HG03469 (cell line): Measurements from ENCODE around the gene COX8C.
"Not testable (repeated sequence)": the region's sequence is repeated elsewhere in the genome, so short reads cannot be mapped to it uniquely, and the experiment has no call there.

Experiments
- ATAC-seq: cut with Tn5 transposase; IDR thresholded peaks from one replicate; pipeline ENCODE4 v1.9.1; 2021; ENCODE audit warnings: mild to moderate bottlenecking, moderate library complexity, moderate number of reproducible peaks; ENCODE audit not compliant: unreplicated experiment

The COX8C gene

DNA sequence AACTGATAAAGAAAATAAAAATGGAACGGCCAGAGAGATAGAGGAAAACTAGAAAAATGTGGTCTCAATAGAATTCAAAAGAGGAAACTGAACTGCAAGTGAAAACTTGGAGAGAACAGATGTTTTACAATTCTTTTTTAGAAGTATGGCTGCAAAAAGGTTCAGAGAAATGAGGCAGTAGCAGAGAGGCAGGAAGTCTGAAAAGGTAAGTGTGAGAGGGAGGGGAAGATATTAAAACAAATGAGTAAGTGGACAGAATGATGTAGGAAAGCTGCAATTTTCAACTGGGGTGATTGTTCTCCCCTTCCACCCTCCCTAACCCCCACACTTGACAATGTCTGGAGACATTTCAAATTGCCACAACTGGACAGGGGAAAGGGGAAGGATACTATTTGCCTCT lies 27.0 kb upstream of the COX8C start:
- no peak for ATAC-seq

DNA sequence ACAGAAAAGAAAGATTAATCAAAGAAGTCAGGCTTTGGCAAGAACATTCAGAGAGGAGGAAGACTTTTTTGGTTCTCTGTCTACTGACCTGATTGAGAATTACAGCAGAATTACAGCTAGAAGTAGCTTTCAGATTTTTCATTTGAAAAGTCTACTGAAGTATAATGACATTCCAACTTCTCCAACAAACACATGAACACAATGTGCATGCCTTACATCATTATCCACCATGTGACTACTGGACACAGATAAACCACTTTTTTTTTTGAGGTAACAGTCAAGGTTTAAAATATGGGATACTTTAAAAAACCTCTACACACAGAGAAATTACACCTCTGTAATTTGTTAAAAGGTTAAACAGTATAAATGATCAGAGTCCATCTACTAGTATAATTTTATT lies 26.5 kb upstream of the COX8C start:
- ATAC-seq: no peak

DNA sequence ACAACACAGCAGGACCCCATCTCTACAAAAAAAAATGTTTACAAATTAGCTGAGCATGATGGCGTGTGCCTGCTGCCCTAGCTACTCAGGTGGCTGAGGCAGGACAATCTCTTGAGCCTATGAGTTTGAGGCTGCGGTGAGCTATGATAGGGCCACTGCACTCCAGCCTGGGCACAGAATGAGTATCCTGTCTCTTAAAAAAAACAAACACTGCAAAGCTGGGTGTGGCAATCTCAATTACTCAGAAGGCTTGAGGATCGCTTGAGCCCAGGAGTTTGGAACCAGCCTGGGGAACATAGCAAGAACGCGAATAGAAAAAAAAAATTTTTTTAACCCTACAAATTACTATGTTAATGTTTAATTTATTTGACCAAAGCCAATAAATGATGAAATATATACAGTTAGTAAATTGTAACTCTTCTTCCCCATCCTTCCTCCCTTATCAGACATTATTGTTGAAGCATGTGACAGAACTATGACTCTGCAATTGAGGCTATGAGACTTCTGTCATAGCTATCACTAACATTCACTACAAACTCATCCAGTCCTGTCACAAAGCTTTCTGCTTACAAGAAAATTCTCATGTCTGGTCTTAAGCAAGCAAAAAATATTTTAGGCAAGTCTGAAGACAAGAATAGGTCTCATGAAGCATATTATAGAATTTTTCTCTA lies 23.9 kb upstream of the COX8C start:
- no peak for ATAC-seq

DNA sequence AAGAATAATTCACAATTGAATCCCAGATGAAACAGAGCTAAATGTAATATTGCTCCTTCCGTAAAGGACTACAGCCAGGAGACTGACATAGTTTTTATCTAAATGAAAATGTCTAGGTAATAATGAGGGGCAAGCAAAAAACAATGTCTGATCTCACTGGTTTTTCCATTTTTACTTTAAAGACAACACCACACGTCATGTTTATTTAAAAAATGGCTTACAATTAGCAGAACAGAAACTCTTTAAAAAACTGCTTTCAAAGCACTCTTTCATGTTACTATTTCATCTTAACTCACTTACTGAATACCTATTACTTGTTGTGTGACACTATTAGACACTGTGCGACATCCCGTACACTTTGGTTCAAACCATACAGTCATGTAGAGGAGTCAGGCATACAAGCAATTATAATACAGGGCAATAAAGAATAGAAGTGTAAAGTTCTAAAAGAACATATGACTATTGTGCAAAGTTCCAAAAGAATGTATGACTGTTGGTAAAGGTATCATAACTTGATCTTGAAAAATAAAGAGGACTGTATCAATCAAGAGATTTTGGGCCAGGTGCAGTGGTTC lies 23.3 kb upstream of the COX8C start:
- ATAC-seq: no peak

DNA sequence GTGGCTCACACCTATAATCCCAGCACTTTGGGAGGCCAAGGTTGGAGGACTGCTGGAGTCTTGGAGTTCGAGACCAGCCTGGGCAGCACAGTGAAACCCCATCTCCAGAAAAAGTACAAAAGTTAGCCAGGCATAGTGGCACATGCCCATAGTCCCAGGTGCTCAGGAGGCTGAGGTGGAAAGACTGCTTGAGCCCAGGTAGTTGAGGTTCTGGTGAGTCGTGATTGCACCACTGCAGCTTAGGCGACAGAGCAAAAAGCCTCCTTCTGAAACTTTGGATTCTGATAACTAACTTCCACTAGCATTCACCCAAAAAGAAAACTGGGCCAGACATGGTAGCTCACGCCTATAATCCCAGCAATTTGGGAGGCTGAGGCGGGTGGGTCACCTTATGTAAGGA lies 20.8 kb upstream of the COX8C start:
- no peak for ATAC-seq

DNA sequence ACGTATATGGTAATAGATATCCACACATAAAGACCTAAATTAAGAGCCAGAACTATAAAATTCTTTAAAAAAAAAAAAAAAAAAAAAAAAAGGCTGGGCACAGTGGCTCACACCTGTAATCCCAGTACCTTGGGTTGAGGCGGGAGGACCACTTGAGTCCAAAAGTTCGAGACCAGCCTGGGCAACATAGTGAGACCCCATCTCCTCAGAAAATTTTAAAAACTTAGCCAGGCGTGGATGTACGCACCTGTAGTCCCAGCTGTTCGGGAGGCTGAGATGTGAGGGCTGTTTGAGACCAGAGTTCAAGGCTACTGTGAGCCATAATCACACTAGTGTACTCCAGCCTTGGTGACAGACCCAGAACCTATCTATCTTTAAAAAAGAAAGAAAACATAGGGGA lies 18.4 kb upstream of the COX8C start:
- no peak for ATAC-seq

DNA sequence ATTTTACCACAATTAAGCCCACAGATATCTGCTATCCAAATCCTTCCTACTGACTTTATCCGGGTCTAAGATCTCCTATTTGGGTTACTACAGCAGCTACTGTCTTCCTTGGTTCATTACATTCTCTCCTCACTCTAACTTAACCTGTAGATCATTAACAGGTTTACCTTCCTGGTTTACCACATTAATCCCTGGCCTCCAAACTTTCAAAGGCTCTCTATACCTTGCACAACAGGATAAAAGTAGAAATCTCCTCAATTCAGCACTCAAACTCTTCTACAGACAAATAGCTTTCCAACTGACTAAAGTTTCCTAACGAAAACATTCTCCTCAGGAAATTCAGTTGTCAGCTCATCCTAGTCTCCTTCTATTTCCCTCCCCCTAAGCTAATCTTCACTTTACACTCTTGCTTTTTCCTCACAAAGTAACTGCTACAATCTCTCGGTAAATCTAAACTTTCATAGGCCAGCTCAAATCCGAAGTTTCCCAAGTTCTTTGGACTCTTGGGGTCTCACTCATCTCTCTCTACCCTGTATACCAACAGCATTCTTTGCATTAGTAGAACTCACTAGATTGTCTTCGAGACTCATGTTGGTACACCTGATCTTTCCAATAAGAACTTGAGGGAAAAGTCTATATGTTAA lies 16.9 kb upstream of the COX8C start:
- no peak for ATAC-seq

DNA sequence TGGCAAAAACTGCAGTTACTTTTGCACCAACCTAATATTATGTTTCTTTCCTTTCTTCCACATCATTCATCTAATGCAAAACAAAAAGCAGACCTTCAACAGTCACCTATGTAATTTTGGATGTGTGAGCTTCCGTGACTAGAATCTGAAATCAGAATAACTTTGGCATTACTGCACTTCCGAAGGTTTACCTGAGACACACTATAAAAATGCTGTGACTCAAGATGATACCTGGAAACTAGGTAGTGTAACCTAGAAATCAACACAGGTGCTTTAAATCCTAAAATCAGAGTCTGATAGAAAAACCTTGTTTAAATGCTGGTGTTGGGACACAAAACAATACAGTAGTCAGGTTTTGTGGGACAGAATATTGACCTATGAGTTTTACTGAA lies 16.4 kb upstream of the COX8C start:
- ATAC-seq: no peak

DNA sequence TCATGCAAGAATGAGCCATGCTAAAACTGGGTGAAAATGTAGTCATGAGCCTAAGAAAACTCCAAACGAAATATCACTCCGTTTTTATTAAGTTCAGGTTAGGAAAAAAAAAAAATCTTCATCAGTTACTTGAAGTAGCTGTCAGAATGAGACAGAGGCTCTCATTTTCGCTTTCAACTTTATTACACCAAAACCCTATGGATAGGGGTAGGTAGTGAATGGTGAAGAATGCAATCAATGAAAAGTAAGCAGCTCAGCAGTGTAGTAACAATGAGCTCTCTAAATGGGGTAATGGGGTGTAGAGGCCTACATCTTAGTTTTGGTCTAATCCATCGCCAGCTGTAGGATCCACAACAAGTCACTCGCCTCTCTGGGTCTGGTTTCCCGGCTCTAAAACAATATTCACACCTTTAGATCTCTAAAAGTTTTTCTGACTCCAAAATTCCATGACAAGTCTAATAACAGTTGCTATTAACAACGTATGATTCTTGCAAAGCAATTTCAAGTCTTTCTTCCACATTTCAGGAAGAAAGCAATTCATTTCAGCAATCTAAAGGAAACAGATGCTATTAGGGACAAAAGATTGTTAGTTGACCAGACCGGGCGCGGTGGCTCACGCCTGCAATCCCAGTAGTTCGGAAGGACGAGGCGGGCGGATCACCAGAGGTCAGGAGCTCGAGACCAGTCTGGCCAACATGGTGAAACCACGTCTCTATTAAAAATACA lies 15.8 kb upstream of the COX8C start:
- no peak for ATAC-seq

DNA sequence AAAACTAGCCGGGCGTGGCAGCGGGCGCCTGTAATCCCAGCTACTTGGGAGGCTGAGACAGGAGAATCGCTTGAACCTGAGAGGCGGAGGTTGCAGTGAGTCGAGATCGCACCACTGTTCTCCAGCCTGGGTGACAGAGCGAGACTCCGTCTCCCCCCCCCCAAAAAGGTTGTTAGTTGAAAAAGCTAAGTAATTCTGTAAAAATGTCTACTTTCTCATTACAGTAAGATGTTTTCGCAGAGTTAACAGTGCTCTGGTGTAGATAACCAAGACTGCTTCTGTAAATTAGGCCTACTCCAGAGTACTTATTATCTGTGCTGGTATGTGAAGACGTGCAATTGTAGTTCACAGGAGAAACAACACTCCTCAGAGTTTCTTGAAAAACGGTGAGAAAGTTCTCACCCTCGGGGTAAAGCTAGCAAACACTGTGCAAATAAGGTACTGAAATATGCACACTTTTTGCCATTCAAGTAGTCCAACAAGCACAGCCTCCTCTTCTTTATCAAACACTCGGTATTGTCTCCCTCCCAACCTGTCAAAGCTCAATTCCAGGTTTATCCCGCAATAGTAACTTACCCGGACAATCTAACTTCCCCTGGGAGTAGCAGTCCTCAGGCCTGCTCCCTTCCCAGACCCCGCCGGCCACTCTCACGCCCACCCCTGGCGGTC lies 15.1 kb upstream of the COX8C start:
- ATAC-seq: peak; percentile 2

DNA sequence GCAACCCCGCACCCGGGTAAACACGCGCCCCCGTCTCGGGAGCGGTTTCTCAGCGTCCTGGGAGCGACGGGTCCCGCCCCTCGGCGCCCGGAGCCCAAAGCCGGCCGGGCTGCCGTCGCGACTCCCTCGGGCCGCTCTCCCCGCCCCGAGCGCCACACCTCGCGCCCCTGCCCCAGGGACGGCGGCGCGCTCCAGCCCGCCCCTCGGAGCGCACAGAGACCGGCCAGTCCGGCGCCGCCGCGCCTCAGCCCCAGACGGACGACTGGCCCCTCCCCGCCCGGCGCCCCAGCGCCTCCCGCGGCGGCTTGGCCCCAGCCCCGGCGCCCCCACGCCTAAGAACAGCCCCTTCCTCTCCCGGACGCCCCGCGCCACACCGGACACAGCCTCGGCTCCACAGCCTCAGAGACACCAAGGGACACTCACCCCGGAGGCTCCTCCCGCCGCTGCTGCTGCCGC lies 14.6 kb upstream of the COX8C start:
- peak; percentile 25 for ATAC-seq

DNA sequence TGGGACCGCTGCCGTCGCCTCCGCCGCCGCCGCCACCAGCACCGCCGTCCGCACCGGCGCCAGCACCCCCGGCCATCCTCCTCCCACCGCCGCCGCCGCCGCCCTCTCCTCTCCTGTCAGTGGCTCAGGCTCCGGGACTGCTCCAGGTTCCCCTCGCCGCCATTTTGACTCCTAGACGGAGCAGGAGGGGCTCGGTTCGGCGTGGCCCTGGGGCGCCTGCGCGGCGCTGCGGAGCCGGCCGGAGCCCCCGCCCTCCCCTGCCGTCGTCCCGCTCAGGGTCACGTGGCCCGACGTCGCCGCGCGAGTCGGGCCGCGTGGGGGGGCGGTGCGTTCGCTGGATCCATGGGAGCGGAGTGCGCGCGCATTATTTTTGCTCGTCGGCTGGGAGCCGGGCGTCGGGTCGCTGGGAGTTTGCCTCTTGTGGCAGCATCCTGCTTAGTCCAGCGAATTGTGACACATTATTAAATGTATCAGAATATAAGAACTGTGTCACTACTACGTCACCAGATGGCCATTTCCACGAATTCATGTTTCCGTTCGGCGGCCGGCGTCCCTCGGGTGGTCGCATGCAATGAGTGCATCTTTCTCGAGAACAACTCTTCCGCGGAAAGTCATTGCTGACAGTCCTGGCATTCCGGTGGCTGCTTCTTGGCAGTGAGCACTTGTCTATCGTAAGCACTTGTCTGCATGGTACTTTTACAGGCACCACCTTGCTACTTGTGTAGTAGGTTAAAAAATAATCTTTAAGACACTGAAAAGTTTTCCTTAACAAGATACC lies 13.9 kb upstream of the COX8C start, which contains the start of gene BTBD7:
Gene BTBD7, minus strand, starts transcription at position 184 of the 778 bp plus-strand sequence. CDS start 36,985 bp downstream, outside the sequence.
- ATAC-seq: peak; percentile 48

DNA sequence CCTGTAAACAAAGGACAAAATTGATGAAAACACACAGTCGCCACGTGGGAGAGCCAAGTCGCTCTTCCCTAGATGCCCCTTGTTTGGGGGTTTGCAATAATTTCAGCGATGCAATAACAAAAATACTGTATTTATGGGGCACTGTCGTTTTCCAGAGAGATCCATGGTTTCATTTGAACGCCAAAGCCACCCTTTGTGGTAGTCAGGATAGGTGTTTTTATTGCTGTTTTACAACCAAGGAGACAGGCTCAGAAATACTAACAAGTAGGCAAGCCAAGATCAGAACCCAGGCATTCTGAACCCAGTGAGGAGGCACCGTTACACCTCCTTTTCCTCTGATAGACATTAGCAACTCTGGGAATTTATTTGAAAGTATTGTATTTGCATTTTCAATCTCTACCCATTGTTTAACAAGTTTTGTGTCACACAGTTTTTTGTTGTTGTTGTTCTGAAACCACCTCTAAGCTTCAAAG lies 13.3 kb upstream of the COX8C start:
- ATAC-seq: no peak

DNA sequence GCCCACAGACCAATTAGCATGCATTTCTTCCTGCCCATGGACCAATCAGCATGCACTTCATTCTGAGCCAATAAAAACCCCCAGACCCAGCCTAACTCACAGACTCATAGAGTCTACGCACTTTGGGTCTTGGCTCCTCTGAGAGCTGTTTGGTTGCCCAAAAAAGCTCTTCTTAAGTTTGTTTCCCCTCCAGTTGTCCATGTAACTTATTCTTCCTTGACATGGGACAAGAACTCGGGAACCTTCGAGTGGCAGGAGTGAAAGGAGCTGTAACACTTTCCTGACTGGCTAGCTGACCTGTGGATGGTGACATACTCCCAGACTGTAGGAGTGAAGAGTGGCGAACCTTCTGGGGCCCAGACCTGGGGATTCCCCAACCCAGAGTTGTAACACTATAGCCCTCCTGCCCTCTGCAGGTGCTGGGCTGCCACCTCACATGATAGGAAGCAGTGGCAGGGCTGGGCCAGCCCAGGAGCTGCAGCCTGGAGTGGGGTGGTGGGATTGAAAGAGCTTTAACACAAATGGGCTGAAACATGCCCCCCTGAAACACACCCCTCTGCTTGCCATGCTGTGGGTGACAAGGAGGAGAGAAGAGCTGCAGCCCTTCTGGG lies 9.7 kb upstream of the COX8C start:
- no peak for ATAC-seq

DNA sequence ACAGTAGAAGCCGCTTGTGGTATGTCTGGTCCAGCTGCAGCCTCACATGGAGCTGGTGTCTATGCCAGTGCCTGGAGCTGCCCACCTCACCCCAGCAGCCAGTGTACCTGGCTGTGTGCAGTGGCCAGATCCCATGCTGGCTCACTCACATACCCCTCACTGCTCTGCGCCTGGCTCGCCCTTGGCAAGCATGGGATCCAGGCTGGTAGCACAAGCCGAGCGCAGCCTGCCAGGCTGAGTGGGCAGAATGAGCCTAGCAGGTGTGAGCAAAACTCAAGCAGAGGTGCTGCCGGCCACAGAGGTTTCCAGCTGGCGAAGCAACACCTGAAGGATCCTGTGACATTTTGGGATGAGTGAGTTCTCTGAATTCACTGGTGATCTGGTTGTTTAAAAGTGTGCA lies 9.1 kb upstream of the COX8C start:
- ATAC-seq: no peak

DNA sequence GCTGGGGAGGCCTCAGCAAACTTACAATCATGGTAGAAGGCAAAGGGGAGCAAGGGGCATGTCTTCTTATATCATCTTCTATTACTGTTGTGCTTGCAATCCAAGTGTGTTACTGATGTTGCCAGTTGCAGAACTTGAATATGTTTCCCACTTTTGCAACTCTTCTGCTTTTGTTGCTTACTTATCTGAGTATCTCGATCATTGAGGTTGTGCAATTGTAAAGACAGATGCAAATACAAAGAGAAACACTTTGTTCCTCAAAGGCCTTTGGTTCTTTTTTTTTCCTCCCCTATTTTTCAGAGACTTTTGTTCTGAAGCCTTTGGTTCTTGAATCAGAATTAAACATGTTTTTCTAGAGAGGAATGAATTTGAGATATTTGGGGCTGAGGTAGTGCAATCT lies 3.7 kb upstream of the COX8C start:
- no peak for ATAC-seq

DNA sequence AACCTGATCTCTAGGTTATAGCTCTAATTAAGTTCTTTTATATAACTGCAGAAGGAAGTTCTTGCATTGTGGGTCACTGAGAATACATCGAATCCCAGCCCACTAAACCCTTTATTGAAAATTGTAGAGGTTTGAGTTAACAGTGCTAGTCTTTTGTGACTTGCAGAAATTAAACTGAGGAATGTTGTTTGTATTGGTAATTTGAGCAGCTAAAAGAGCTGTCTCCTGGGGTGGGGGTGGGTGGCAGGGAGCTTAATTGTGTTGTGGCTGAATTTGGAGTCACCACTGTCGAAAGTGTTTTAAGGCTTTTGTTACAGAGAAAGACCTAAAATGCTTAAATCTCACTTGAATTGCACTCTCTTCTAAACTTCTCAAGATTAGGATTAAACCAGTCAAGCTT lies 3.2 kb upstream of the COX8C start:
- ATAC-seq: no peak

DNA sequence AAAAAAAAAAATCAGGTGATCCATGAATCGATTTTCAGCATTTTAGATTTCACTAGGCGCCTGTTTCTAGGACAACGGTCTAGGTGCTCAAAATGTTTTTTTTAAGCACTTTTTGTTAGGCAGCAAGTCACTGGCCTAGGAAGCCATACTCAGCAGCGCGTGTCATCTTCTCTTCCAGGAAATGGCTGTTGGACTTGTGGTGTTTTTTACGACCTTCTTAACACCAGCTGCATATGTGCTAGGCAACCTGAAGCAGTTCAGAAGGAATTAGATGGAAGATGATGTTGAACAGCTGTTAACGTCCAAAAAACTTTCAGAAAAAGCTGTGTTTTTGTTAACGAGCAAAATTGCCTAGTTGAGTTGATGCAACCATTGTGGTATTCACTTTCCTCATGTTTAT lies 868 bp downstream of the COX8C start:
- no peak for ATAC-seq

DNA sequence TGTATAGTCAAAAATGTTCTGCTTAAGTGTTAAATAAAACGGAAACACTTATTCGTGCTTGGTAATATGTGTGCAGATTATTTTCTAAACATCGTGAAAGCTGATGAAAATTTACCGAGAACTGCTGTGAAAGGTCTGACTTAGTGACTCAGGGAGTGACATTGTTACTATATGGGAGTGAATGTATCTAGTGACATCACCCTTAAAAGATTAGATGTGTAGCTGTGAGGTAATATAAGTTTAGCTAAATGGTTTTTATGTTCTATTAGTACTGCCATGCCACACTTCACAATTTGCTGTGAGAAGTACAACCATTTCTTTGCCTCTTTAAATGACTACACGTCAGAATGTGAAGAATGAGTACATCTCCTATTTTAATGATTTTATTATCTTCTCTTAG lies 1.3 kb downstream of the COX8C start:
- ATAC-seq: no peak

DNA sequence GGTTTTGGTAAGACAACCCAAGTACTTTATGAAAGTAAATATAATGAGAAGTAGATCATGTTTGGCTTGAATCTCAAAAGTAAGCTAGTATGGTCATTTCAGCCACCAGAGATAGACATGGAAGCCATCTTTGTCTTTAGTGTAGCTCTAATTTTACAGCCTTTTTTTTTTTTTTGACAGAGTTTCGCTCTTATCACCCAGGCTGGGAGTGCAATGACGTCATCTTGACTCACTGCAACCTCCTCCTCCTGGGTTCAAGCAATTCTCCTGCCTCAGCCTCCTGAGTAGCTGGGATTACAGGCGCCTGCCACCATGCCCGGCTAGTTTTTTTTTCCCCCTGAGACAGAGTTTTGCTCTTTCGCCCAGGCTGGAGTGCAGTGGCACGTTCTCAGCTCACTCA lies 7.9 kb downstream of the COX8C start:
- not testable (repeated sequence) for ATAC-seq
